Breast epithelium (tissue), 4 donors: ENCODE measurements around the gene RSAD1. TPM values are rescaled to one million over a fixed set of nuclear protein-coding genes. Genes with fewer than 3 reads are reported as not detected.

Experiments used
- DNase-seq, 2 donors: peaks; one replicate each; pipeline ENCODE4 v3.0.0-alpha.2; 2019; ENCODE audit warnings: low spot score in 2 of 2
- H3K27ac ChIP-seq, 2 donors: fragments of 200-600 bp; sonication (generic) in 1 of 2; one replicate each; pipeline ENCODE4 v1.5.1; 2016 to 2019; ENCODE audit warnings: mild to moderate bottlenecking in 1 of 2
- H3K27me3 ChIP-seq, 2 donors: fragments of 200-600 bp; sonication (generic) in 1 of 2; one replicate each; pipeline versions ENCODE4 v1.5.1 to v1.6.0; 2017 to 2019; ENCODE audit warnings: control low read depth in 1 of 2, mild to moderate bottlenecking in 1 of 2
- H3K36me3 ChIP-seq: fragments of 200-600 bp; one replicate; pipeline ENCODE4 v1.5.1; 2019
- H3K4me1 ChIP-seq, 2 donors: fragments of 200-600 bp; sonication (generic); one replicate each; pipeline ENCODE4 v1.5.1; 2016 to 2019; ENCODE audit warnings: control low read depth in 1 of 2
- H3K4me3 ChIP-seq, 3 donors: fragments of 200-600 bp; sonication (generic); 1 replicate in 2 of 3; 2 replicates in 1 of 3; pipeline ENCODE4 v1.5.1; 2016 to 2019; ENCODE audit warnings: mild to moderate bottlenecking in 3 of 3, moderate library complexity in 2 of 3
- H3K9me3 ChIP-seq, 2 donors: fragments of 200-600 bp; sonication (generic) in 1 of 2; one replicate each; pipeline ENCODE4 v1.5.1; 2016 to 2019; ENCODE audit warnings: control low read depth in 1 of 2
- POLR2A ChIP-seq: fragments of 450-650 bp; IDR thresholded peaks from one replicate; pipeline ENCODE4 v1.6.1; 2016; ENCODE audit warnings: antibody characterized with exemption, mild to moderate bottlenecking, moderate library complexity
- POLR2AphosphoS5 ChIP-seq, 3 donors: sonication (generic); formaldehyde crosslinking; IDR thresholded peaks; one replicate each; pipeline ENCODE4 v1.6.1; 2017; ENCODE audit warnings: antibody characterized with exemption in 3 of 3
- intact Hi-C: fragments of 100-400 bp; cut with DNase I; formaldehyde crosslinking; loops from one replicate; pipeline ENCODE4 v1.15.1; 2023; ENCODE audit warnings: low total_unique reads
- total RNA-seq, 3 donors: library from RNA; depleted of rRNA; stranded (reverse); fragments of >200 nt; gene quantifications; one replicate each; pipeline ENCODE4 v1.1.0, GENCODE V29; 2016
- TF ChIP-seq, protein P1 (sequence below), 3 donors: fragments of 450-650 bp; IDR thresholded peaks; one replicate each; pipeline ENCODE4 v1.5.1; 2016 to 2017; ENCODE audit warnings: antibody characterized with exemption in 3 of 3, mild to moderate bottlenecking in 3 of 3, moderate library complexity in 3 of 3

The RSAD1 gene
- total RNA-seq, 3 donors from 2014 or later, result 33.6 to 39.0 (median 35.1) TPM

DNA sequence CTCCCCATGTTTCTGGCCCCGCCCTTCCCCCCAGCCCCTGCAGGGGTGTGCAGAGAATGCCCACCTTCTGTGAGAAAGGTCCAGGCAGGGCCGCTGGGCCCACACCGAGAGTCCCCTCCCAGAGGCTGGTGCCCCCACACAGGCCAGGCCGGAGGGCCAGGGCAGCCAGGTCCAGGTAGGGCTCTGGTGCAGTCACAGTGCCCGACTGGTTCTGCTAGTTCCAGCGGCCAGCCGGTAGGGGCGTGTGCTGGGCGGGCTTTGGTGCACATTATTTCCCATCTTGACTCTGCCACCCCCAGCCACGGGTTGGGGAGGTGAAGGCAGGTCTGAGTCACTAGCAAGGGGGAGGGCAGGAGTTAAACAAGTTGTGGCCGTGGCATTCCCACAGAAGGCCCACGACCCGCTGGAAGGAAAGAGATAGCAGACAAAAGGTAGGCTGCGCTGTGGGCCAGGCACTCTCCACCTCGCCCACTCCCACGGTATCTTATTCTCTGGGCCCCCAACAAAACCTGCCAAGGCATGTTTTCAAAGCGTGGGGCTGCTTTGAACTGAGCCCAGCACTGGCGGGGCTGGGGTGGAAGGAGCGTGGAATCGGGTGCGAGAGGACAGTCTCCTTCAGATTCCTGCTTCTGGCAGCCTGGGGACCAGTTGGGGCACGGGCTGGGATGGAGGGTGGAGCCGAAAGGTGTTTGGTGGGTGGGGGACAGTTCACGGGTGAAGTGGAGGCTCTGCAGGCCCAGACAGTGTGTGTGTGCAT, 55.7 kb downstream of the RSAD1 start:
- Histone ChIP-seq H3K36me3 (no peaks in the 10 kb centered on the region), H3K9me3 (no peaks in the 10 kb centered on the region), H3K27me3 (peaks cover 0 to 4% of the 10 kb centered on the region in 2 donors), H3K27ac (peak overlapping the region; percentile 78 to 89), H3K4me1 (peaks cover 11 to 27% of the 10 kb centered on the region in 2 donors), H3K4me3 (peak overlapping the region in 2 of 3 donors; percentile 52 to 72)
- peak in 1 of 2 donors; percentile 73 for DNase-seq
- TF ChIP-seq POLR2AphosphoS5 (IDR thresholded peaks at IDR 0.05) (no peak), POLR2A (no peak)
- TF ChIP-seq, protein P1, sequence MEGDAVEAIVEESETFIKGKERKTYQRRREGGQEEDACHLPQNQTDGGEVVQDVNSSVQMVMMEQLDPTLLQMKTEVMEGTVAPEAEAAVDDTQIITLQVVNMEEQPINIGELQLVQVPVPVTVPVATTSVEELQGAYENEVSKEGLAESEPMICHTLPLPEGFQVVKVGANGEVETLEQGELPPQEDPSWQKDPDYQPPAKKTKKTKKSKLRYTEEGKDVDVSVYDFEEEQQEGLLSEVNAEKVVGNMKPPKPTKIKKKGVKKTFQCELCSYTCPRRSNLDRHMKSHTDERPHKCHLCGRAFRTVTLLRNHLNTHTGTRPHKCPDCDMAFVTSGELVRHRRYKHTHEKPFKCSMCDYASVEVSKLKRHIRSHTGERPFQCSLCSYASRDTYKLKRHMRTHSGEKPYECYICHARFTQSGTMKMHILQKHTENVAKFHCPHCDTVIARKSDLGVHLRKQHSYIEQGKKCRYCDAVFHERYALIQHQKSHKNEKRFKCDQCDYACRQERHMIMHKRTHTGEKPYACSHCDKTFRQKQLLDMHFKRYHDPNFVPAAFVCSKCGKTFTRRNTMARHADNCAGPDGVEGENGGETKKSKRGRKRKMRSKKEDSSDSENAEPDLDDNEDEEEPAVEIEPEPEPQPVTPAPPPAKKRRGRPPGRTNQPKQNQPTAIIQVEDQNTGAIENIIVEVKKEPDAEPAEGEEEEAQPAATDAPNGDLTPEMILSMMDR (IDR thresholded peaks at IDR 0.05), result peak; percentile 47 to 71 (median 67)
- intact Hi-C loops, result no loop called here

GRCh38 chr17:50534979-50535326, 56.3 kb downstream of the RSAD1 start:
- intact Hi-C loops, result no loop called here
- H3K4me3 ChIP-seq, result peak overlapping the region in 2 of 3 donors; percentile 52 to 72
- DNase-seq, result no peak
- H3K9me3 ChIP-seq, result no peaks in the 10 kb centered on the region
- H3K27me3 ChIP-seq, result peaks cover 0 to 4% of the 10 kb centered on the region in 2 donors
- H3K4me1 ChIP-seq, result peaks cover 11 to 27% of the 10 kb centered on the region in 2 donors
- TF ChIP-seq POLR2AphosphoS5 (IDR thresholded peaks at IDR 0.05), result no peak
- TF ChIP-seq, protein P1 (IDR thresholded peaks at IDR 0.05), result no peak
- TF ChIP-seq POLR2A, result no peak
- no peaks in the 10 kb centered on the region for H3K36me3 ChIP-seq
- H3K27ac ChIP-seq, result peak overlapping the region; percentile 78 to 89

GRCh38 chr17:50535407-50535806, 56.7 kb downstream of the RSAD1 start:
- peaks cover 11 to 27% of the 10 kb centered on the region in 2 donors for H3K4me1 ChIP-seq
- H3K9me3 ChIP-seq, result no peaks in the 10 kb centered on the region
- peaks cover 0 to 4% of the 10 kb centered on the region in 2 donors for H3K27me3 ChIP-seq
- DNase-seq, result no peak
- H3K36me3 ChIP-seq, result no peaks in the 10 kb centered on the region
- H3K4me3 ChIP-seq, result no peak overlapping the region
- TF ChIP-seq POLR2AphosphoS5 (IDR thresholded peaks at IDR 0.05) (no peak), POLR2A (no peak)
- TF ChIP-seq, protein P1 (IDR thresholded peaks at IDR 0.05), result no peak
- H3K27ac ChIP-seq, result peak overlapping the region in 1 of 2 donors; percentile 89
- intact Hi-C loops, result no loop called here

Other genes starting within 250 kb of the RSAD1 start
- gene TMEM92, start 204.4 kb upstream of the RSAD1 start, total RNA-seq, result under 1 TPM in 1 of 3 donors, not detected in 2; 0.33 TPM
- 10 to 100 TPM; 13.6 to 27.5 (median 24.4) TPM for gene XYLT2, start 132.7 kb upstream of the RSAD1 start, total RNA-seq
- gene MRPL27, start 105.7 kb upstream of the RSAD1 start, total RNA-seq, result 10 to 100 TPM; 46.0 to 64.9 (median 49.1) TPM
- 1 to 10 TPM in 1 of 3 donors, under 1 TPM in 2; 0.29 to 2.0 (median 0.64) TPM for gene EME1, start 105.6 kb upstream of the RSAD1 start, total RNA-seq
- gene LRRC59, start 81.3 kb upstream of the RSAD1 start, total RNA-seq, result 10 to 100 TPM; 42.1 to 72.8 (median 54.0) TPM
- 10 to 100 TPM; 19.4 to 95.4 (median 86.3) TPM for gene ACSF2, start 52.6 kb upstream of the RSAD1 start, total RNA-seq
- gene CHAD, start 10.0 kb upstream of the RSAD1 start, total RNA-seq, result 1 to 10 TPM in 2 of 3 donors, not detected in 1; 2.3 to 5.6 TPM
- 1 to 10 TPM in 2 of 3 donors, under 1 TPM in 1; 0.66 to 1.9 (median 1.3) TPM for gene MYCBPAP, start 29.6 kb downstream of the RSAD1 start, total RNA-seq
- 10 to 100 TPM in 1 of 3 donors, 1 to 10 TPM in 1, not detected in 1; 8.2 to 32.8 TPM for gene EPN3, start 53.9 kb downstream of the RSAD1 start, total RNA-seq
- 10 to 100 TPM; 52.4 to 62.3 (median 58.4) TPM for gene SPATA20, start 68.3 kb downstream of the RSAD1 start, total RNA-seq
- gene CACNA1G, start 81.9 kb downstream of the RSAD1 start, total RNA-seq, result 1 to 10 TPM in 2 of 3 donors, under 1 TPM in 1; 0.32 to 2.6 (median 2.3) TPM
- gene ABCC3, start 156.0 kb downstream of the RSAD1 start, total RNA-seq, result 100 to 1,000 TPM in 1 of 3 donors, 10 to 100 TPM in 1, 1 to 10 TPM in 1; 6.1 to 122 (median 81.0) TPM
- gene ANKRD40, start 229.1 kb downstream of the RSAD1 start, total RNA-seq, result 10 to 100 TPM; 36.7 to 68.6 (median 38.1) TPM
- gene LUC7L3, start 240.7 kb downstream of the RSAD1 start, total RNA-seq, result 100 to 1,000 TPM in 2 of 3 donors, 10 to 100 TPM in 1; 70.7 to 161 (median 104) TPM